Measurements from ENCODE around the gene CACNA2D3.

Gene CACNA2D3

DNA sequence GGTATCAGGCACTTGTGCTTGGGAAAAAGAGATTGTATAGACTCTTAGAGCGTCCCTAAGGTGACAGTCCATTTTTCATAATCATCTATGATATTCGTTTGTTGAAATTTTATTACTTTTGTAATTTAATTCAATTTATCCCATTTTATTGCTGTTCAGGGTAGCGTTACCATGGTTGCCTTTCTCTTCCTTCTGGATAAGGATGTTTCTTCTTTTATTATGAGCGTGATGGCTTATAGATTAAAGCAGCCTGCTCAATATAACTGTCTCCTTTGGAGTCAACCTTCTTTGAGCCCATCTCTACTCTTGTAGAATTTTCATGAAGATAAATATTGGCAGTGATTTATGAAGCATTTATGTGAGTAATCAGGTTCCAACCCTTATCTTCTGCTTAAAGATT, 623.5 kb downstream of the CACNA2D3 start:
- DNase-seq (ENCODE audit: low read depth in 2 of 2), result no peak

DNA sequence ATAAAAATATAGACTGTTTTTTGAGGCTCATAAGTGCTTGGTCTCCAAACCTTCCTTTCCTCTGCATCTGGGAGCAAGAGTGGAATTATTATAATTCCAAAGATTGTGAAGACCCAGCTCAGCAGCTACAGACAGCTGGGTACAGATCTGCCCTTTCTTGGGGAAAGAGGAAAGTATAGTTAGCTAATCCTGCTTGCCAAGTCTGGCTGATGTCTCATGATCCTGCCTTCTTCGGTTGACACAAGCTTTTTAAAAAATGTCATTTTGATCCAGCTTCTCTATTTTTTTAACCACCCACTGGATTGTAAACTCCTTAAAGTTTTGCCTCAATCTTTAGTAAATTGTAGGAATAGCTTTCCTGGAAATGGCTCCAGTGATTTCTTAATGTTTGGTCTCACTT, 624.4 kb downstream of the CACNA2D3 start:
- no peak for DNase-seq (ENCODE audit: low read depth in 2 of 2)

DNA sequence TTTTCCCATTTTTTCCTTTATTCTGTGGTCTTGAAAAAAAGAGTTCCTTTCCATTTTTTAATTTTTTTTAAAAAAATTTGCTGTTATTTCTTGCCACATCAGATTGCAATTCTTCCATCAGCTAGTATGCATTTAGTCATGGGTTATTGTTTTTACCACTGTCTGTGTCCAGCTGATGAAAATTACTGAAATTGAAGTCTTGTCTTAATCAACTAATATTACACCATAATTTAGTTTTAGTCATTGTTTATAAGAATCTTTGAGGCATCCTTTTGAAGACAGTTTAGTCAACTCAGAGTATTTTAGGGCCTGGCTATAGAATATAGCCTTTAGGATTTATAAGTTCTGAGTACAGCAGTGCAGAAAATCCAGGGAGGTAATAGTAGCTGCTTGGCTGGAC, 633.4 kb downstream of the CACNA2D3 start:
- peak; percentile 48 to 51 for DNase-seq (ENCODE audit: low read depth in 2 of 2)

DNA sequence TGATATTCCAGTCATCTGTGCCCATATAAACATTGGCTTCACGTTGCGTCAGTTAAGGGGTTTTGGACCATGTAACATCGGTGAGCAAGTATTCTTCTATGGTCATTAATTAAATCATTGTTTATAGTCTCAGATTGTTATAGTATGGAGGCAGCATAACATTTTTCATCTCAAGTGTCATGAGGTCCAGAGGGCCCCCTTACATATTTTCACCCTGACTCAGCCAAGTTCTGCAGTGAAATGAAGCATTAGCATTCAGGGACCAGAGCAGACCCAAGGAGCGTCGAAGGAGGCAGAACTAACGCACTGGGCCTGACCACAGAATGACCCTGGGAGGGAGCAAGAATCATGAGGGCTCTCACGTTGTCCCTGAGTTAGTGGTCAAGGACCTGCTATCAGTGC, 634.0 kb downstream of the CACNA2D3 start:
- peak; percentile 79 to 80 for DNase-seq (ENCODE audit: low read depth in 2 of 2)

DNA sequence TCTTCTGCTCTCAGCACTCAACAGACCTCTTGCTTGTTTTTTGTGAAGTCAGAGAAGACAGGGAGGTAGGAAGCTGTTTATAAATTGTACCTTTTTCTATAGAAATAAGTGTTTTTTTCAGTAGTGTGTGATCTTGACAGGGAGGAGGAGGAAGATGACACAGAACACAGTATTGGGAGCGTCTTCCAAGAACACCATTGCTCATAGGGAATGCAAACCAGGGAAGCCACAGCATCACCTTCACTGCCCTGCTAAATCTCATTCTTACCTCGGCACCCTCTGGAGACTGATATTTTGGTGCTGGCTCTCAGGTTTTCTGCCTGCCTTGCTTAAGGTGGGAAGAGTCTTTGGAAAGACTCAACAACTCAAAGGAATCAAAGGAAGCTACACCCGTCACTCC, 636.1 kb downstream of the CACNA2D3 start:
- no peak for DNase-seq (ENCODE audit: low read depth in 2 of 2)

DNA sequence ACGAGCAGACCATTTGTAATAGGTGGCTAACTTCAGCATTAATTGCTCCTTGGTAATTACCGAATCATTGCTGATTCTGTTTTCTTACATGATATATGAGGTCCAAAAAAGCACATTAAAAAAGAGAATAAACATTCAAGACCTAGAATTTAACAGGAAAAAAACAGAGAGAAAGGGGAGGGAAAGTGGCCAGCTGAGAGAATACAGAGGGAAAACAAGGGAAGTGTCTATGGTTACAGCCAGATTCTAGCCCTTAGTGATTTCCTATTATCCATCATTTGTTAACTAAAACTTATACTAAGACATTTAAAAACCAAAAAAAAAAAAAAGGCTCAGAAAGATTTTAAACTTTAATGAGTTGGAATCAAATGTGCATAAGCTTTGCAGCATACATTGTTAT, 636.8 kb downstream of the CACNA2D3 start:
- DNase-seq (ENCODE audit: low read depth in 2 of 2), result no peak

DNA sequence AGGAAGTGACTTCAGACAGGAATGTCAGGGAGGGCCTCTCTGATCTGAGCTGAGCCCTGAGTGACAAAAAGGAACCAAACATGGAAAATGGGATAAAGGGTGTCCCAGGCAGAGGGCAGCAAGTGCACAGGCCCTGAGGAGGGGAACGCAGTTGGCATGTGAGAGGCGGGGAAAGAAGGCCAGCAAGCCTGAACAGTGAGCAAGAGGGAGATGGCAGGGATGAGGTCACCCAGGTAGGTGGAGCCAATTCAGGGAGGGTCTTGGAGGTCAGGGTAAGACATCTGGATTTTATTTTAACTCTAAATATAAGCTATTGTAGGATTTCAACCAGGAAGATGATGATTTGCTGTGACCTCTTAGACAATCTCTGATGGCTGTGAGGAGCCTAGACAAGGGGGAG, 637.8 kb downstream of the CACNA2D3 start:
- no peak for DNase-seq (ENCODE audit: low read depth in 2 of 2)

DNA sequence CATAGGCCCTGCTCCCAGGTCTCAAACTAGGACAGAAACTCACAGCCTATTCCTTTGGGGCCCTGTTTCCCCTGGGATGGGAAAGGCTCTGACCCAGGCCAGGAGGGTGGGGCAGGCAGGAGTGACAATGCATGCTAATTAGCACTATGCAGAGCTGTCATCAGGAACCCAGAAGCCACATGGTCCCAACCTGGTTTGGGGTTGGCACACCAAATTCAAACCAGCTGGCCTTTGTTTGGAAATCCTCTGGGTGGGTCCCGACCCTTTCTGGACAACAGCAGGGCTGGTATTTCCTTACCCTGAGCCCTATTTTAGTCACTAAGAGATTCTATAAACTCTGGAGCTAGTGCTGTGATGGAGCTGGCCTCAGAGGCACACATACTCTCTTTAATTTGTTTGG, 639.3 kb downstream of the CACNA2D3 start:
- DNase-seq (ENCODE audit: low read depth in 2 of 2), result no peak

DNA sequence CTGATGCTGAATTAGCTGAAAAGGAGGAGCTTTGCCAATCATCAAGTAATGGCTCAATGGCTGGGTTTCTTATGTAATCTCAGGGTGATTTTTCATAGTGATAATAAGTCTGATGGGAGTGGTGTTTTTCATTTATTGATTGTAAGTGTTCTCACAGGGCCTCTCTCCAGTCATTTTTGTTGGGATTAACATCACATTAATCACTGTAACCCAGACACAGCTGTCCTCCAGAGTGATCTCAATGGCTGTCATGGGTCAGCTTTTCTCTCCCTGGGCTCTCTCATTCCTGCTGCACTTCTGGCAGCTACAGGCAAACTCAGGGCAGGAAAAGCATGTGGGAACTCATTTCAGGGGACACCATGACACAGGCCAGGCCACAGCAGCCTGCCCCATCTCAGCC, 642.6 kb downstream of the CACNA2D3 start:
- DNase-seq (ENCODE audit: low read depth in 2 of 2), result no peak

DNA sequence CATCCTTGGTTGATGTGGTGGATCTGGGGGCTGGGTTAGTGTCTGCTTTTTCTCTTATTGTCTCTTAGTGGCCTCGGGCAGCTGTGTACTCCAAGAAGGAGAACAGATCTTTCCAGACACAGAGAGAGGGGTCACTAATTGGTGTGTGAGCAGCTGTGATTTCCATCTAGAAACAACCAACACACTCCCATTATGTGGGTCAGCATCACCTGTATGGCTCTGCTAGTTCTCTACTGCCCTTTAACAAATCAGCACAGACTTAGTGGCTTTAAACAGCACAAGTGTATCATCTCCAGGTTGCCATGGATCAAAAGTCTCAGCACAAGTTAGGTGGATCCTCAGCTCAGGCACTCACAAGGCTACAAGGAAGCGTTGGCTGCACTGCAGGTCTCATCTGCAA, 648.7 kb downstream of the CACNA2D3 start:
- DNase-seq (ENCODE audit: low read depth in 2 of 2), result no peak

DNA sequence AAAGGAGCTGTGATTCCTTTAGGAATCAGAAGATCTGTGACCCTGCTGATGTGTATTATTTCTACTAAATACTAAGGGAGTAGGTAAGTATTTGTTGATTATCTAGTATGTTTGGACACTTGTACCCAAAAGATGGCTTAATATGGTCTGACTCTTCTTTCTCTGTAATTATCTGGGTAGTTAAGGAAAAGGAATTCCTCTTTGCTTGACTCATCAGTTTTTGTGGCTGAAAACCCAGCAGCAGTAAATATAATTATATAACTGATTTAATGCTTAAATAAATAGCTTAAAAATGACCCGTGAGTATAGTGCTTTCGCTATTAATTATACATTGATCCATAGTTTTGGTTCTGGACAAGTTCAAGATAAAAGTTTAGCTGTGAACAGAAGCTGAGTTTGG, 649.7 kb downstream of the CACNA2D3 start:
- DNase-seq (ENCODE audit: low read depth in 2 of 2), result no peak

DNA sequence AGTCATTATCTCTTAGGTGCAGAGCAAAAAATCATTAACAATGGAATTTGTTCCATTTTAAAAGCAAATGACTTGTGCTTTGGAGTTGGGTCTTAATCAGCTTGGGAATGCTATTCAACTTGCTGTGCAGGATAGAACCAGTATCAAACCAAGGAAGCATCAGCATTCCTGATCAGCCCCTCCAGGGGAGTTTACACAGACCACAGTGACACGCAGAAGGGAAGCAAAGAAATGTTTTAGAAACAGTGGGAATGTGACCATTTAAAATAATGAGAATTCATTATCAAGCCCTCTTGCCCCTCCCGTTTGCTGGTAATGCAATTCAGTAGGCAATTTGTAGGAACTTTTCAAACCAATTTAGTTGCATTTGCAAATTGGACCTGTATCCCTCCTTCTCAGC, 650.4 kb downstream of the CACNA2D3 start:
- no peak for DNase-seq (ENCODE audit: low read depth in 2 of 2)

DNA sequence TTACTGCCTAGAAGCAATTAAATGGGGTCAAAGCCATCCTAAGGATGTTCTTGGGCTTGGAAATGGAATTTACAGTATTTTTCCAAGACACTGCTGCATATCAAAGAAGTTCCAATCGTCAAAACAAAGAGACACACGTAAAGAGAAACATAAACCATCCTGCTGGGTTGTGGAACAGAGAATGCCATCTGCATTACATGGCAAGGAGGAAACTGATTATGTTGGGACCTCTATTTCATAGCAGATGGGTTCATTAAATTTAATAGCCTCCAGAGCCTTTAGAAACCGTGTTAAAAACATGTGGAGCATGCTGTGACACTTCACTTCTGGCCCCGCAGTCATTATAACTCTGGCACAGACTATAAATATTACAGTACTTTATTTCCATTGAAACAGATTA, 650.9 kb downstream of the CACNA2D3 start:
- no peak for DNase-seq (ENCODE audit: low read depth in 2 of 2)

DNA sequence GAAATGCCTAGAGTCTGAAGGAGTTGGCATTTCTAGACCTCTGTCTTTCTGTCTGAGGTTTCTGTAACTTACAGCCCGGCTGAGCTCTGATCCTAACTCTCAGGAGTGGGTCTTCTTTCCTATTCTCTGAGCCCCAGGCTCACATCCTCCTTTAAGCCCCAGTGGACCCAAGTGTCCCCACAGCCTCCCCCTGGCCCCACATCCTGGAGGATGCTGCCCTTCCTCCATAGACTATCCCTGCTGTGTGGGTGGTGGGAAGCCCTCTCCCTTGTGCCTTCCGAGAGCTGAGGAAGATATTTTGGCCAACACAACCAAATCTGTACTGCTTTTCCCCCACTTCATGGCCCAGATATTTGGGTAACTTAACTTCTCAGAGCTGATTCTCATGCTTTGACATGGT, 654.2 kb downstream of the CACNA2D3 start:
- no peak for DNase-seq (ENCODE audit: low read depth in 2 of 2)

DNA sequence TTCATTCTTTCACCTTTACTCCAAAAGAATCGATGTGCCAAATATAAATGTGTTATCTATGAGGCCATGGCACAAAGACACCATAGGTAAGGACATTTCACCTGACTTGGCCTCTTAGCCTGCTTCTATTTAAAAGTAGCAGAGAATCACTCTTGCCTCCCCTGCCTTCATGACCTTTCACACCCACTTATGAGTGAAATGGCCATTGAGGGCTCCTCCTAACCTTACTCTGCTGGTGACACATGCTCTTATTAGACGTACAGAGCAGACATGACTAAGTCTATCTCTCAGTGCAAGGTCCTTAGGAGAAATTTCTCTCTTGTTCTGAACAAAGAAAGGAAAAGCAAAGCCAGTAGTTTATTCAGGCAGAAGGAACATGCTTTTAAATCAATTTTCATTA, 654.8 kb downstream of the CACNA2D3 start:
- no peak for DNase-seq (ENCODE audit: low read depth in 2 of 2)

DNA sequence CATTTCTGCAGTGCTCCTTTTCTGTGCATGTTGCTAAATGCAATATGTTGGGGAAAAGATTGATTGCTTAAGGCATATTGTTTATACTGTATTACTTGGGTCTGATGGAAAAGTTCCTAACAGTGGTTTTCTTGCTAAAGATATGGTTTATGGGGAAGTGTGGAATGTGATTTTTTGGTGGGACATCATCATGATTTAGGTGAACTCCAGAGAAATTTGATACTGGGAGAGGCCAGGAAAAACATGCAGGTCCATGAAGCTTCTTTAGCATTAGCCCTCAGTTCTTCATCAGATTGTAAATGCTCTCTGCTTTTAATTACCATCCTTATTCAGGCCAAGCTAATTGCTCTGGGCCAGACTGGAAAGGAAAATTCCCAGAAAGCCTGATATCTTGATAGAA, 658.0 kb downstream of the CACNA2D3 start:
- peak; percentile 80 to 81 for DNase-seq (ENCODE audit: low read depth in 2 of 2)

DNA sequence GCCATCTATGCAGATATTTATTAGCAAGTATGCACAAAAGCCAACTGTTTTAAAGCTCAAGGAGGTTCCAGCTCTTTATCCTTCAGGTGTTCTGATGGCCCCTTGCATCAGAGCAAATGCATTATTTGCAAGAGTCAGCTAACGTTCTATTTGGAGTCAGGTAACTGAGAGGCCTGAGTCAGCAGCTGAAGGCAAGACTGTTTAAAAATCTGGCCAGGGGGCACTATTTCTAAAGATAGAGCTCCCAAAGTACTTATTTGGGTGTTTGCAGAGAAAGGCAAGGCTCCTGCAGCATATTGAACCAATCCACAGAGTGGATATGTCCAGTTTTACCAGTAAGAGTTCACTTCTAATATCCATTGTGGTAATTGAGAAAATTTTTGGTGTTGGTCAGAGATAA, 659.4 kb downstream of the CACNA2D3 start:
- DNase-seq (ENCODE audit: low read depth in 2 of 2), result no peak

DNA sequence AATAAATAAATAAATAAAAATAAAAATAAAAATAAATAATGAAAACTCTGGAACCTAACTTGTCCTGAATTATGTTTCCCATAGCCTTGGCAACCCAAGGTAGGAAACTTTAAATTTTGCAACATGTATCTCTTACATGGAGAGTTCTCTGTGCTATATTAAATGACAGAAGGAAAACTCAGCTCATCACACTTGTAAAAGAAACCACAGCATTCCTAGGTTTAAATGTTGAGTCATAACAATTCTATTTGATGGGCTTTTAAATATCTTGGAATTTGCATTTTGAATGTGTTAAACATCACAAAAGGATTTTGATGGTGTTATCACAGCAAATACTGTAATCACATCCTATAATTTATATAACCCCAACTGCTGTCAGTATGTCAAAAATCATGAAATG, 661.3 kb downstream of the CACNA2D3 start:
- peak in 1 of 2 experiments; percentile 49 for DNase-seq (ENCODE audit: low read depth in 2 of 2)

DNA sequence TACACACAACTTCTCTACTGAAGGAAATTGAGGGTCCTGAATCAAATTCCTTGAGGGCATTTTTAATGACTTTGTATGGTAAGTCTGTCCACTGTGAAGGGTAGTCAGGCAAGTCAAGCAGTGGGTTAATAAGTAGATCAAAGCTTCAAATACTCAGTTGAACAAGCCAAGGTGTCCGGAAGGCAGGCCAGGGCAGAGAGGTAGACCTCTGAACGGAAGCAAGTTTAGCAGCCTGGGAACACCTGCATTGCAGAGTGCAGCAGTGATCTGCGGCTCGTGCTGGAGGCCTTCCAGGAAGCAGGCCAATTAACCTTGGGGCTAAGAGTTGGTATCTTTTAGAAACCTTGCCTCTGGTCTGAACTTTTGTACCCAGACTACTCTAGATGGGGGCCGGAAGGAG, 661.7 kb downstream of the CACNA2D3 start:
- DNase-seq (ENCODE audit: low read depth in 2 of 2), result no peak

DNA sequence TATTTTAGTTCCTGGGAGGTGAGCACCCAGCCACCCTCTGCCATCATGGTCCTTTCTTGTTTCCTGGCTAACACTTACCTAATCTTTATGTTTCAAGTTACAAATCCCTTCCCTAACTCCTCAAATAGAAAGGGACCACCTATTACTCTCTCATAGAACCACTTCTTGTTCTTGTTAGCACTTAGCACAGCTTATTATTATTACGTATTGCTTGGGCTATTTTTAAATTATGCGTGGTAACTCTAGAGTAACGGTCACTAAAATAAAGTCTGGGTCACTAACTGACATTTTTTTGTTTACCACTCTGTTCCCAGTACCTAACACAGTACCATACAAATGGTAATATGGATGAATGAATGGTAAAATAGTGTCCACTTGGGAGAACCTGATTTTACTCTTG, 663.6 kb downstream of the CACNA2D3 start:
- no peak for DNase-seq (ENCODE audit: low read depth in 2 of 2)

DNA sequence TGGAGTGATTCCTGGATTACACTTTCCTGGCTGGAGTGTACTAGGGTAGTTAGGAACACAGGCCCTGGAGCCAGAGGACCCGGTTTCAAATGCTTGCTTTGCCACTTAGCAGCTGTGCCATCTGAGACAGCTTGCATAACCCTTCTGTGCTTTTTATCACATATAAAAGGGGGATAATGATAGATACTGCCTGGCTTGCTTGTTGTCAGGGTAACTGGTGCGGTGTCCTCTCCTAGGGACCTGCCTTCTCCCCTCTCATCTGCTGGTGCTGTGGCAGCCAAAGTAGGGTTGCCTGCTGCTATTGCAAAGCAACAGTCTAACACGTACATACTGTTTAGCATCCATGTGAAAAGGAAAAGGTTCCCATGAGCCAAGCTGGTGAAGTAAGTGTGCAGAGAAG, 667.7 kb downstream of the CACNA2D3 start:
- DNase-seq (ENCODE audit: low read depth in 2 of 2), result no peak

DNA sequence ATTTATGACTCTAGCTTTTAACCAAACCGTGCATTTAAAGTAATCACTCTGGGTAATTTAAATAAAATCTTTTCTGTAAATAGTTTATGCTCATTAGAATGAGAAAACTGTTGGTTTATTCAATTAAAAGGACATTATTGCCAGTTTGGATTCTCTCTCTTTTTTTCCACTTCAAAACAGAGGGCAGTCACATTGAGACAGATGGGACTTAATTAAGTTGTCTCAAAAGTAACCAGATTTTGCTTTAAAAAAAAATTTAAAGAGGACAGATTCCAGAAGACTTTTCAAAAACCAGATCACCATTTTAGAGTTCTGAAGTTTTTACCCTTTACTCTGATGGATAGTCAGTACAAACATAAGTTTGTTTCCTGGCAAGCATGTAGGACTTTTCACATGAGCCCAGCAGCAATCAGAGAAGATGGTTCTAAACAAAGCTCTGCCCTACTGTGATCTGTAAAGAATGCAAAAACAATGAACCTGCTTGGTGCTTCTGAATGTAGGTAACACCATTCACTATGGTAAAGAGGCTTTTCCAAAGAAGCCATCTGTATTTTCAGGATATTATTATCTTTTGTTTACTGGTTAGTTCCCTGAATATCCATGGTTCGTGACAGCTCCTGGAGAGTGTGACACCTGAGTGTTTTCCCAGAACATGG, 669.3 kb downstream of the CACNA2D3 start:
- no peak for DNase-seq (ENCODE audit: low read depth in 2 of 2)

DNA sequence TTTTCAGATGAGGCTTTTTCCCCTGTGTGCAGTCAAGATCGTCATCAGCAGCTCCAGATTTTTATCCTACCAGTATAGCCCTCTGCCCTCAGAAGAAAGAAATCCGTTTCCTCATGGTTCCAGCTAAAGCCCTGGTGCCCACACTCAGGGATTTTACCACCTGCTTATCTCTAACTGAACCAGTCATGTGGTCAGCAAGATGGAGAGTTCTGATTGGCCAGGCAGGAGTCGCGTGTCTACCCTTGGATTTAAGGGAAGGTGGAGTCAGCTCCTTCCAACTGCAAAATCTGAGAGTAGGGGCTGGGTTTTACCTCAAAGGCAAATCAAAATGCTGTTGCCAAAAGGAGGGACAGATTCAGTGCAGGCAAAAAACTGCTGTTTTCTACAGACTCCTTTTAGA, 670.2 kb downstream of the CACNA2D3 start:
- DNase-seq (ENCODE audit: low read depth in 2 of 2), result no peak

DNA sequence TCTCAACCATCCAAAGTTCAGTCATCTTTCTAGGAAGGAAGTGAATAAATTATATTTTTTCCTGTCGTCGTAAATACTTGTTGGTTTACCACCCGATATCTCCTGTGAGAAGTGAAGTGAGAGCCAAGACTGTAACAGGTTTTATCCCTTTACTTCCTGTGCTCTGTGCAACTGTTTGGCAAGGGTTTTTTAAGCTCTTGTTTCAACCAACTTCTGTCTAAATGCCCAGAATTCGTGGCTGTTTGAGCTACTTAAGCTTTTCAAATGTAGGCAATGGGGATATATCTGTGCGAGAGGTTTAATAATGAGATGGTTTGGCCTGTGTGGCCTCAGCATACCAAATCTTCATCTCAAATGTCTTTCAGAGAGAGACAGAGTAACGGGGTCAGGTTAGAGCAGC, 670.8 kb downstream of the CACNA2D3 start:
- DNase-seq (ENCODE audit: low read depth in 2 of 2), result no peak

DNA sequence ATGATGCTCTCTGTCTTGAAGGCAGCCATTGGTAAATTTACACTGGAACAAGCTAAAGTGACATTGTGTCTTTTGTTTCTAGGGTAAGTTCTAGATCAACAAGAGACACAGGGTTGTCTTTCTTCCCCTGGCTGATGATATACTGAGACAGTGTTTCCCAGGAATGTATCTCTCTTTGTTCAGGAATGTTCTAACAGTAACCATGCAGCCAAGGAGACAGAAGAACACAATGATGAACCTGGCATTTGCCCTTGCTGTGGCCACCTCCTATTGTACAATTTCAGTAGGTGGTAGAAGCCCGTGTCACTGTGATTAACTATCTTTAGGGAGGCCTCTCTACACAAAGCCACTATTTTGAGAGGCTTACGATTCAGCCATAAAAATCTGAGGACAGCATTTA, 674.8 kb downstream of the CACNA2D3 start:
- DNase-seq (ENCODE audit: low read depth in 2 of 2), result no peak

Measured in fibroblast of skin of left quadriceps (primary cell).